AG04450 (cell line): ENCODE measurements around the gene FAM83F. TPM values are rescaled to one million over a fixed set of nuclear protein-coding genes. Genes with fewer than 3 reads are reported as not detected.

Source experiments
- CTCF ChIA-PET: fragments of 300-600, 350-600 bp; formaldehyde crosslinking; extraction: SDS; loops from one replicate; lab custom pipeline; 2022; ENCODE audit warnings: antibody characterized with exemption, inconsistent platforms; lab: Charles Lee
- POLR2A ChIA-PET: fragments of 350-600 bp; formaldehyde crosslinking; extraction: SDS; loops from one replicate; lab custom pipeline; 2021; ENCODE audit warnings: antibody characterized with exemption, inconsistent platforms; lab: Yijun Ruan, JAX
- DNase-seq: peaks from one replicate; pipeline ENCODE4 v3.0.0-alpha.2; 2011; ENCODE audit warnings: low read depth, low spot score
- H3K27ac ChIP-seq: one replicate; pipeline ENCODE4 v1.5.1; 2012; ENCODE audit warnings: low read depth, low read length, control low read depth
- H3K27me3 ChIP-seq: one replicate; pipeline ENCODE4 v1.6.0; 2012; ENCODE audit warnings: low read length; ENCODE audit not compliant: control insufficient read depth, insufficient read depth
- H3K4me3 ChIP-seq: 2 replicates; pipeline ENCODE4 v1.5.1; 2011; ENCODE audit warnings: mild to moderate bottlenecking, low read depth, low read length, control low read depth
- H3K9me3 ChIP-seq: 2 replicates; pipeline ENCODE4 v1.5.1; 2012; ENCODE audit warnings: low read length; ENCODE audit not compliant: control insufficient read depth, insufficient read depth
- CTCF ChIP-seq: IDR thresholded peaks from 2 replicates; pipeline ENCODE4 v1.5.1; 2011; ENCODE audit warnings: low read depth, low read length, control low read depth, inconsistent platforms
- polyA plus RNA-seq: library from polyadenylated mRNA; depleted of rRNA; stranded (reverse); fragments of >200 nt; gene quantifications from 2 replicates; pipeline ENCODE4 v1.2.3, GENCODE V29; 2011

FAM83F gene
- polyA plus RNA-seq, 1 experiment, result not detected

- no peak overlapping the region for H3K27ac ChIP-seq
- CTCF ChIA-PET, result interaction anchor here (4.7 kb wide), 1 partner anchor 13 kb away, joined by 23 read pairs; no protein-coding TSS in a partner anchor
- H3K4me3 ChIP-seq, result no peak overlapping the region
- H3K27me3 ChIP-seq, result peaks cover 33% of the 10 kb centered on the region
- DNase-seq, result no peak
- no peaks in the 10 kb centered on the region for H3K9me3 ChIP-seq
- no peak for TF ChIP-seq CTCF
- POLR2A ChIA-PET, result no interaction called here
Measured at GRCh38 chr22:40010746-40011145, 16.0 kb downstream of the FAM83F start.

GRCh38 chr22:40014667-40015248, 20.0 kb downstream of the FAM83F start:
- ChIA-PET POLR2A (no interaction called here), CTCF (interaction anchor here (0.5 kb wide), 1 partner anchor 329 kb away, joined by 4 read pairs; no protein-coding TSS in a partner anchor)
- TF ChIP-seq CTCF, result no peak
- Histone ChIP-seq H3K27me3 (peaks cover 40% of the 10 kb centered on the region), H3K4me3 (no peak overlapping the region), H3K27ac (no peak overlapping the region), H3K9me3 (no peaks in the 10 kb centered on the region)
- DNase-seq, result no peak

GRCh38 chr22:40015358-40015976, 20.7 kb downstream of the FAM83F start:
- ChIA-PET POLR2A (no interaction called here), CTCF (interaction anchor here (0.8 kb wide), 1 partner anchor 481 kb away, joined by 3 read pairs; no protein-coding TSS in a partner anchor)
- DNase-seq, result no peak
- no peak overlapping the region for H3K27ac ChIP-seq
- H3K27me3 ChIP-seq, result peaks cover 33% of the 10 kb centered on the region
- no peak for TF ChIP-seq CTCF
- no peaks in the 10 kb centered on the region for H3K9me3 ChIP-seq
- no peak overlapping the region for H3K4me3 ChIP-seq

GRCh38 chr22:40018051-40018450, 23.3 kb downstream of the FAM83F start:
- ChIA-PET CTCF (interaction anchor here (1.9 kb wide), 1 partner anchor 483 kb away, joined by 8 read pairs; no protein-coding TSS in a partner anchor), POLR2A (no interaction called here)
- Histone ChIP-seq H3K9me3 (no peaks in the 10 kb centered on the region), H3K27ac (no peak overlapping the region), H3K27me3 (peaks cover 28% of the 10 kb centered on the region), H3K4me3 (no peak overlapping the region)
- no peak for TF ChIP-seq CTCF
- DNase-seq, result no peak

- H3K27me3 ChIP-seq, result peaks cover 30% of the 10 kb centered on the region
- CTCF ChIA-PET, result interaction anchor here (0.7 kb wide), 2 partner anchors 15 to 17 kb away, joined by 4 to 9 read pairs; no protein-coding TSS in a partner anchor
- TF ChIP-seq CTCF, result no peak
Measured at GRCh38 chr22:40019100-40019499, 24.3 kb downstream of the FAM83F start.

More at GRCh38 chr22:40019100-40019499, 24.3 kb downstream of the FAM83F start:
- Histone ChIP-seq H3K27ac (no peak overlapping the region), H3K4me3 (no peak overlapping the region), H3K9me3 (no peaks in the 10 kb centered on the region)
- POLR2A ChIA-PET, result no interaction called here
- no peak for DNase-seq
